ENCODE data around the gene SCAF11. TPM values are rescaled to one million over a fixed set of nuclear protein-coding genes. Genes with fewer than 3 reads are reported as not detected.

SCAF11 gene
- total and polyA plus RNA-seq, 2 experiments from 2014 or later: 49.7 to 123 TPM

DNA sequence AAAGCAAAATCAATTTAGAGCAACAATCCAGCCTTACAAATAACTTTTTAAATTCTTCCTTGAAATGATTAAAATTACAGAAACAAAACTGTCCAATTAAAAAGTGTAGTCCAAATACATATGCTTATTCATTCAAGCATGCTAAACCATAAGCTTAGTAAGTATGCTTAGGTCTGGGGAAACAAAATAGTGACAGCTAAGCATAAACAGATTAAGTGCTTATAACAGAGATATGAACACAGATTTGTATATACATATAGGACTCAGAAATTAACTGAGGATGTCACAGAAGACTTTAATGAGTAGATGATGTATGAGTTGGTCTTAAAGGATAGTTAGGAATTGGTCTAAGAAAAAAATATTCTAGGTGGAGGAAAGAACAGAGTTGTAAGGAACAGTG lies 41.8 kb downstream of the SCAF11 start:
- no peaks in the 10 kb centered on the region for H3K36me3 ChIP-seq (replicated peaks; ENCODE audit: insufficient read depth, low read depth)
- H3K4me1 ChIP-seq (ENCODE audit: insufficient read depth): no peaks in the 10 kb centered on the region
- DNase-seq (ENCODE audit: low spot score): no peak

DNA sequence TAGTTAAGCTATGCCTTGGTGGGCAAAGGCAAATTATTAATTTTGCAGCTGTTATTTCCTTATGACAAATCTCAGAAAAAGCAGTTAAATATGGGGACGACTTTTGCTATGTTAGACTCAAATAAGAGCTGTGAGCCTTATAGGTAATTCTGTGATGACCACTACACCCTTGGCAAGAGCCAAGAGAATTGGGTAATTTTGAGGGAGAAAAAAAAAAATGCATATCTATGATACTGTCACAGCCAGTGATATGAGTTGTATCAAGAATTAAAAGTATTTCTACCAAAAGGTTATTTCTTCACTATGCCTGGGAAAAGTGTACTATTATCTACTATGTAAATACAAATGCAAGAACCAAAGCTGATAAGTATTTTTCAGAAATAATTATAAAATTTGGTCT lies 43.9 kb downstream of the SCAF11 start:
- Histone ChIP-seq H3K27me3 (no peaks in the 10 kb centered on the region), H3K36me3 (replicated peaks; ENCODE audit: insufficient read depth, low read depth) (no peaks in the 10 kb centered on the region)
- 100% methylated on average over 1 of the region's 1 CpG for WGBS (ENCODE audit: low lambda C conversion rate, missing lambda C conversion rate)

More for the DNA sequence above, 41.8 kb downstream of the SCAF11 start:
- H3K9me3 ChIP-seq (ENCODE audit: low read depth): no peaks in the 10 kb centered on the region
- no peaks in the 10 kb centered on the region for H3K79me2 ChIP-seq
- H3K9me2 ChIP-seq (replicated peaks; ENCODE audit: insufficient read depth): no peaks in the 10 kb centered on the region
- no peaks in the 10 kb centered on the region for H4K20me1 ChIP-seq (ENCODE audit: insufficient read depth, poor library complexity, severe bottlenecking)
- H2AFZ ChIP-seq: no peak overlapping the region
- TF ChIP-seq EZH2phosphoT487 (IDR thresholded peaks at IDR 0.05; ENCODE audit: low read depth, severe bottlenecking, unreplicated experiment) (no peak), EZH2 (IDR thresholded peaks at IDR 0.05; ENCODE audit: borderline replicate concordance) (no peak)
- TF ChIP-seq, protein P1, sequence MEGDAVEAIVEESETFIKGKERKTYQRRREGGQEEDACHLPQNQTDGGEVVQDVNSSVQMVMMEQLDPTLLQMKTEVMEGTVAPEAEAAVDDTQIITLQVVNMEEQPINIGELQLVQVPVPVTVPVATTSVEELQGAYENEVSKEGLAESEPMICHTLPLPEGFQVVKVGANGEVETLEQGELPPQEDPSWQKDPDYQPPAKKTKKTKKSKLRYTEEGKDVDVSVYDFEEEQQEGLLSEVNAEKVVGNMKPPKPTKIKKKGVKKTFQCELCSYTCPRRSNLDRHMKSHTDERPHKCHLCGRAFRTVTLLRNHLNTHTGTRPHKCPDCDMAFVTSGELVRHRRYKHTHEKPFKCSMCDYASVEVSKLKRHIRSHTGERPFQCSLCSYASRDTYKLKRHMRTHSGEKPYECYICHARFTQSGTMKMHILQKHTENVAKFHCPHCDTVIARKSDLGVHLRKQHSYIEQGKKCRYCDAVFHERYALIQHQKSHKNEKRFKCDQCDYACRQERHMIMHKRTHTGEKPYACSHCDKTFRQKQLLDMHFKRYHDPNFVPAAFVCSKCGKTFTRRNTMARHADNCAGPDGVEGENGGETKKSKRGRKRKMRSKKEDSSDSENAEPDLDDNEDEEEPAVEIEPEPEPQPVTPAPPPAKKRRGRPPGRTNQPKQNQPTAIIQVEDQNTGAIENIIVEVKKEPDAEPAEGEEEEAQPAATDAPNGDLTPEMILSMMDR (IDR thresholded peaks at IDR 0.05; ENCODE audit: poor library complexity): no peak
- H3K27me3 ChIP-seq: no peaks in the 10 kb centered on the region
- no peak overlapping the region for H3K4me3 ChIP-seq
- no peak overlapping the region for H3K4me2 ChIP-seq
- no peak overlapping the region for H3K27ac ChIP-seq

DNA sequence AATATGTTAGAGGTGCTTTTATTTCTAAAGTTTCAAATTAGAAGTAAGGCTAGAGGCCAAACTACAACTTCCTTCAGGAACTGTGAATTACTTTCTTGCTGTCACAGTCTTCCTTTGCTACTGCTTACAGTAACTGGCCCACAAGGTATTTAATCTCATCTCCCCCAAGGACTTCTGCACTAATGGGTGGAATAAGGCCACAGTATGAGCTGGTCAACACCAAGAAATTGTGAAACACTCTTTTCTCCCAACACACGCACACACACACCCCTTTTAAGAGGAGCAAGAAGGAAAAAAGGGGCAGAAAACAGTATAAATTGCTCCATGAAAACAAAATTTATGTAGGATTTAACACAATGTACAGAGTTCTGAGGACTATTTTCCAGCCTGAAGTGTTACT lies 45.6 kb downstream of the SCAF11 start:
- Histone ChIP-seq H3K36me3 (replicated peaks; ENCODE audit: insufficient read depth, low read depth) (no peaks in the 10 kb centered on the region), H2AFZ (no peak overlapping the region), H3K4me2 (no peak overlapping the region), H3K27me3 (no peaks in the 10 kb centered on the region), H3K79me2 (no peaks in the 10 kb centered on the region), H3K27ac (no peak overlapping the region), H3K4me3 (no peak overlapping the region), H3K9me3 (ENCODE audit: low read depth) (no peaks in the 10 kb centered on the region), H3K9me2 (replicated peaks; ENCODE audit: insufficient read depth) (no peaks in the 10 kb centered on the region), H3K4me1 (ENCODE audit: insufficient read depth) (no peaks in the 10 kb centered on the region), H4K20me1 (ENCODE audit: insufficient read depth, poor library complexity, severe bottlenecking) (no peaks in the 10 kb centered on the region)
- no peak for DNase-seq (ENCODE audit: low spot score)
- WGBS (ENCODE audit: low lambda C conversion rate, missing lambda C conversion rate): 93% methylated on average over 1 of the region's 1 CpG
- TF ChIP-seq, protein P1 (IDR thresholded peaks at IDR 0.05; ENCODE audit: poor library complexity): no peak
- TF ChIP-seq EZH2phosphoT487 (IDR thresholded peaks at IDR 0.05; ENCODE audit: low read depth, severe bottlenecking, unreplicated experiment): no peak
- TF ChIP-seq EZH2 (IDR thresholded peaks at IDR 0.05; ENCODE audit: borderline replicate concordance): no peak

More for the DNA sequence above, 43.9 kb downstream of the SCAF11 start:
- H3K4me3 ChIP-seq: no peak overlapping the region
- no peak overlapping the region for H3K4me2 ChIP-seq
- TF ChIP-seq EZH2phosphoT487 (IDR thresholded peaks at IDR 0.05; ENCODE audit: low read depth, severe bottlenecking, unreplicated experiment) (no peak), EZH2 (IDR thresholded peaks at IDR 0.05; ENCODE audit: borderline replicate concordance) (no peak)
- TF ChIP-seq, protein P1 (IDR thresholded peaks at IDR 0.05; ENCODE audit: poor library complexity): no peak
- no peak overlapping the region for H3K27ac ChIP-seq
- H3K9me2 ChIP-seq (replicated peaks; ENCODE audit: insufficient read depth): no peaks in the 10 kb centered on the region
- no peak for DNase-seq (ENCODE audit: low spot score)
- H3K9me3 ChIP-seq (ENCODE audit: low read depth): no peaks in the 10 kb centered on the region
- H3K79me2 ChIP-seq: no peaks in the 10 kb centered on the region
- H2AFZ ChIP-seq: no peak overlapping the region
- no peaks in the 10 kb centered on the region for H4K20me1 ChIP-seq (ENCODE audit: insufficient read depth, poor library complexity, severe bottlenecking)
- no peaks in the 10 kb centered on the region for H3K4me1 ChIP-seq (ENCODE audit: insufficient read depth)

DNA sequence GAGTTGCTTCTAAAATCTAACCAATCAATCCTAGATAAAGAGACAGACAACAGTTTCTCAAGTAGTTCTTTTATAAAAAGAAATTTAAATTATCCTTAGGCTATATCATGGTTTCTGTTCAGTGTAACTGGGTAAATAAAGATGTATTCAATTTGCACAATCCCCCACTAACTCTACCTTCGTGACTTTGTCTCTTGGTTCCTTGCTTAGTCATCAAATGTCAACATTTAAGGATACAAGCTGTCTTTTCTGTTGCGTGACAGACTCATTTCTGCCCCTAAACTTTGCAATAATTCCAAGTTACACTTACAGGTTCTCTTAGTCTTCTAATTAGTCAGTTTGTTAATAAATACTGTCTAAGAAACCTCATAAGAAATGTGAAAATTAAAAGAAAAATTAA lies 50.6 kb downstream of the SCAF11 start:
- no peaks in the 10 kb centered on the region for H3K9me2 ChIP-seq (replicated peaks; ENCODE audit: insufficient read depth)
- no peaks in the 10 kb centered on the region for H4K20me1 ChIP-seq (ENCODE audit: insufficient read depth, poor library complexity, severe bottlenecking)
- WGBS (ENCODE audit: low lambda C conversion rate, missing lambda C conversion rate): 80% methylated on average over 2 of the region's 2 CpGs
- TF ChIP-seq EZH2 (IDR thresholded peaks at IDR 0.05; ENCODE audit: borderline replicate concordance) (no peak), EZH2phosphoT487 (IDR thresholded peaks at IDR 0.05; ENCODE audit: low read depth, severe bottlenecking, unreplicated experiment) (no peak)
- TF ChIP-seq, protein P1 (IDR thresholded peaks at IDR 0.05; ENCODE audit: poor library complexity): no peak
- H3K4me3 ChIP-seq: no peak overlapping the region
- no peaks in the 10 kb centered on the region for H3K4me1 ChIP-seq (ENCODE audit: insufficient read depth)
- peak overlapping the region; percentile 36 for H3K27ac ChIP-seq
- no peaks in the 10 kb centered on the region for H3K79me2 ChIP-seq
- DNase-seq (ENCODE audit: low spot score): no peak
- H3K27me3 ChIP-seq: no peaks in the 10 kb centered on the region
- no peaks in the 10 kb centered on the region for H3K36me3 ChIP-seq (replicated peaks; ENCODE audit: insufficient read depth, low read depth)
- no peaks in the 10 kb centered on the region for H3K9me3 ChIP-seq (ENCODE audit: low read depth)
- H3K4me2 ChIP-seq: no peak overlapping the region
- no peak overlapping the region for H2AFZ ChIP-seq

Measured in hepatocyte (in vitro differentiated cells).